Omental fat pad (tissue), 4 donors: ENCODE data around the gene MLPH. TPM values are rescaled to one million over a fixed set of nuclear protein-coding genes. Genes with fewer than 3 reads are reported as not detected.

Experiments used
- ATAC-seq: fragments of 150-250 bp; one replicate; pipeline ENCODE4 v1.9.1; 2016; ENCODE audit warnings: mild to moderate bottlenecking, moderate library complexity; ENCODE audit not compliant: low FRiP score
- DNase-seq: peaks from one replicate; pipeline ENCODE4 v3.0.0-alpha.2; 2019; ENCODE audit warnings: low spot score
- total RNA-seq, 4 donors: library from RNA; depleted of rRNA; stranded (reverse); fragments of >200 nt; gene quantifications; one replicate each; pipeline ENCODE4 v1.1.0, GENCODE V29; 2016
- TF ChIP-seq, protein P1 (sequence below), 3 donors: fragments of 450-650 bp; IDR thresholded peaks; one replicate each; pipeline ENCODE4 v1.5.1; 2016 to 2017; ENCODE audit warnings: antibody characterized with exemption in 3 of 3, mild to moderate bottlenecking in 3 of 3, moderate library complexity in 2 of 3

MLPH gene, protein sequence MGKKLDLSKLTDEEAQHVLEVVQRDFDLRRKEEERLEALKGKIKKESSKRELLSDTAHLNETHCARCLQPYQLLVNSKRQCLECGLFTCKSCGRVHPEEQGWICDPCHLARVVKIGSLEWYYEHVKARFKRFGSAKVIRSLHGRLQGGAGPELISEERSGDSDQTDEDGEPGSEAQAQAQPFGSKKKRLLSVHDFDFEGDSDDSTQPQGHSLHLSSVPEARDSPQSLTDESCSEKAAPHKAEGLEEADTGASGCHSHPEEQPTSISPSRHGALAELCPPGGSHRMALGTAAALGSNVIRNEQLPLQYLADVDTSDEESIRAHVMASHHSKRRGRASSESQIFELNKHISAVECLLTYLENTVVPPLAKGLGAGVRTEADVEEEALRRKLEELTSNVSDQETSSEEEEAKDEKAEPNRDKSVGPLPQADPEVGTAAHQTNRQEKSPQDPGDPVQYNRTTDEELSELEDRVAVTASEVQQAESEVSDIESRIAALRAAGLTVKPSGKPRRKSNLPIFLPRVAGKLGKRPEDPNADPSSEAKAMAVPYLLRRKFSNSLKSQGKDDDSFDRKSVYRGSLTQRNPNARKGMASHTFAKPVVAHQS
- total RNA-seq: 10 to 100 TPM in 1 of 4 donors, 1 to 10 TPM in 3; 3.8 to 23.6 (median 6.4) TPM

DNA sequence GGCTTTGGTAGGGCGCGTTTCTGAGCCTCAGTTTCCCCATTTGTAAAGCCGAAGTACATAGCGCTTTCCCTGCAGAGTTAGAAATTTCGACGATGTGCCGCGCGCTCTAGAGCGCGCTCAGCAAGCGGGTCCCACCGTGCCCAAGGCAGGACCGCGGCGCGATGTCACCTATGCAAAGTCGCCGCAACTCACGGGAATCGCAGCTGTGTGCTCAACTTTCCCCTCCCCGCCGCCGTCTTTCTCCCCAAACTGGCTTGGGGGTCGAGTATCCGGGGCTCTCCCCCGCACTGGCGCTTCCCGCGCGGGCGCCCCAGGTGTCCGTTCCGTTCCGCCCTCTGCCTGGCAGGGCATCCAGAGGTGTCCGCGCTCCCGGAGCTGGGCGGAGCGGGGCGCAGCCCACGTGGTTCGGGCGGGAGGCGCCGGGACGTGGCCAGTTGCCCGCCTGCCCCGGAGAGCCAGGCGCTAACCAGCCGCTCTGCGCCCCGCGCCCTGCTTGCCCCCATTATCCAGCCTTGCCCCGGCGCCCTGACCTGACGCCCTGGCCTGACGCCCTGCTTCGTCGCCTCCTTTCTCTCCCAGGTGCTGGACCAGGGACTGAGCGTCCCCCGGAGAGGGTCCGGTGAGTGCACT is at the start of gene MLPH:
MLPH (plus strand) TSS at position 433 of the 630 bp plus-strand sequence. CDS start 6,176 bp downstream, outside the sequence.
- DNase-seq (no peak), ATAC-seq (peak; percentile 73)
- TF ChIP-seq, protein P1, sequence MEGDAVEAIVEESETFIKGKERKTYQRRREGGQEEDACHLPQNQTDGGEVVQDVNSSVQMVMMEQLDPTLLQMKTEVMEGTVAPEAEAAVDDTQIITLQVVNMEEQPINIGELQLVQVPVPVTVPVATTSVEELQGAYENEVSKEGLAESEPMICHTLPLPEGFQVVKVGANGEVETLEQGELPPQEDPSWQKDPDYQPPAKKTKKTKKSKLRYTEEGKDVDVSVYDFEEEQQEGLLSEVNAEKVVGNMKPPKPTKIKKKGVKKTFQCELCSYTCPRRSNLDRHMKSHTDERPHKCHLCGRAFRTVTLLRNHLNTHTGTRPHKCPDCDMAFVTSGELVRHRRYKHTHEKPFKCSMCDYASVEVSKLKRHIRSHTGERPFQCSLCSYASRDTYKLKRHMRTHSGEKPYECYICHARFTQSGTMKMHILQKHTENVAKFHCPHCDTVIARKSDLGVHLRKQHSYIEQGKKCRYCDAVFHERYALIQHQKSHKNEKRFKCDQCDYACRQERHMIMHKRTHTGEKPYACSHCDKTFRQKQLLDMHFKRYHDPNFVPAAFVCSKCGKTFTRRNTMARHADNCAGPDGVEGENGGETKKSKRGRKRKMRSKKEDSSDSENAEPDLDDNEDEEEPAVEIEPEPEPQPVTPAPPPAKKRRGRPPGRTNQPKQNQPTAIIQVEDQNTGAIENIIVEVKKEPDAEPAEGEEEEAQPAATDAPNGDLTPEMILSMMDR (IDR thresholded peaks at IDR 0.05): no peak

DNA sequence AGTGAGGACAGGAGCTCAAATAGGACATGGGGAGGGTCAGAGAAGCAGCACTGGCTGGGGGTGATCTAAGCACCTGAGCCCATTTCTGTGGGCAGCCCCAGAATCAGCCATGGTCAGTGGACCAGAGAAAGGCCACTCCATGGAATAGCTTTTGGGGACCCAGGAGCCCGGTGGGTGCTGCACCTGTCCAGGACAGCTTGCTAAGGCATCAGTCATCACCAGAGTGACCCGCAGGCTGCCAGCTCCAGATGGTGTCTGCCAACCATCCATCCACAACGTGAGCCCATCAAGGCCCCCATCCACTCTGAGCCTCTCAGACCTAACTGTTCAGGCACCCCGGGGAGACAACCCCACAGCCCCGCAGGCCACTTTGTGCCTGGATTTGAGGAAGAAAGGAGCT is 49.5 kb upstream of the MLPH start:
- ATAC-seq: no peak
- no peak for DNase-seq
- TF ChIP-seq, protein P1 (IDR thresholded peaks at IDR 0.05): no peak

DNA sequence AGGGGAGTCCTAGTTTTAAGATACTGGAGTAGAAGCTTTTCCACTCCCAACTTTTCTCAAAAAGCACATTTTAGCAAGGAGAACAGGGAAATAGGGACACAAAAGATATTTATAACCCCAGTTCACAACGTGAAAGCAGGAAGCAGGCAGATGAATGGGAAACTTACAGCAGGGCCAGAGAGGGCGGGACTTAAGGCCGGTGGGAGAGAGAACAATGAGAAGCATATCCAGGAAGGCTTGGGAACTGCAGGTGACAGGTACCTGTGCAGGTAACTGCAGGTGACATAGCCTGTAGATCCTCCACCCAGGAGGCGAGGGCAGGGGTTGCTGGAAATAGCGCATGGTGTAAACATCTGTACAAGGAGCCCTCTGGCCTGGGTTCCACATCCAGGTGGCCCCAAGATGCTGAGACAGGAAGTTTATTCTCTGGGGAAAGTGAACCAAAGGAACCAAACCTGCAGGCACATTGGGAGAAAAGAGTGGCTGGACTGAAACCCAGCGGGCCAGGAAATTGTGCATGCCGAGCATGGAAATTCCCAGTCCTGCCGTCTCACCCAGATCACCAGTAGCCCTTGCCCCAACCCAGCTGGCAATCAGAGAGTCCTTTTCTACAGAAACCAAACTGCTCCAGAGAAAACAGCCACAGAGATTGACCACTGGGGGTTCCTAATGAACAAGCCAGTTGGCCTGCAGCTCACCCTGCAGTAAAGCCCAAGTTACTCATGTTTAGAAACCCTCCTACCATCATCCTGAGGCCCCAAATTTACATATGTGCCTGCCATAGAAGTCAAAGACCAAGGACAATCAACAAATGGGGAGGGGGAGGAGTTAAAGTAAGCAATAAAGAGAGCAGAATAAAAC is 48.7 kb upstream of the MLPH start:
- no peak for ATAC-seq
- no peak for DNase-seq
- TF ChIP-seq, protein P1 (IDR thresholded peaks at IDR 0.05): no peak

DNA sequence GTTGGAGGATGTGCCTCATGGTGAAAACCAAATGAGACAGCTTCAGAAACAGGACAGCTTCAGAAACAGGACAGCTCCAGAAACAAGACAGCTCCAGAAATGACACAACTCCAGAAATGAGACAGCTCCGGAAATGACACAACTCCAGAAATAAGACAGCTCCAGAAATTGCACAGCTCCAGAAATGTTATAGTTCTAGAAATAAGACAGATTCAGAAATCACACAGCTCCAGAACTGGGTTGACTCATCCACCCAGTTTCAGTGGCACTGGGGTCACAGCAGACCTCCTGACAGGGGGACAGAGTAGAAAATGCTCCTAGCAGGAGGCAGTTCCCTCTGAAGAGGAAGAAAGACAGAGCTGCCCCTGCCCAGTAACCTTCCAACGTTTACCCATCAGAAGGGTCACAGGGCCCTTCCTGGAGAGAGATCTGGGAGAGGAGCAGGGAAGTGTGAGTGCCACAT is 46.2 kb upstream of the MLPH start:
- TF ChIP-seq, protein P1 (IDR thresholded peaks at IDR 0.05): no peak
- no peak for DNase-seq
- no peak for ATAC-seq

DNA sequence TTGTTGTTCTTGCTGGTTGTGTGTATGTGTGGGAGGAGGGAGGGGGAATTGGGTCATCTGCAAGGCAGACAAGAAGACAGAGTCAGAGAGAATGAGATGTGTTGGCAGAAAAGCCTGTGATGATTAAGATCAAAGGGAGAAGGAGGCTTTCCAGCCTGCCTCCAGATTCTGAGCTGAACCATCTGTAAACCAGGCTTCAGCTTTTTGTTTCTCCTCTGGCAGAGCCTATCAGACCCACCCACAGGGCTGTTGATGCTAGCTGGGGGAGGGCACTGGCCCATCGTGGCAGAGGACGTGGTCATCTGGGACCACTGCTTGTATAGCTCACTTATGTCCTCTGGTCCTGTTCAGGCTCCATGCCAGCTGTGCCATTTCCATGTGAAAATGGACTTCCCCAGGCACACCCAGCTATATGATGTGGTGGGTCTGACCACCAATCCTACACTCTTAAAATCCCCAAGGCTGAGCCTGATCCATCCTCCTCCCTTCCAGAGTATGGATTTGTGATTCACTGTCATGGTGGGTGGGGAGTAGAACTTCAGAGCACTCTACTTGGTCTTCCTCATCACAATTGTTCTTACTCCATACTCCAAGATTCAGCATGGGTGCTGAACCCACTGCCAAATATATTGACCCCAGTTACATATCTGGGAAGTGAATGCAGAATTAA is 45.3 kb upstream of the MLPH start:
- DNase-seq (no peak), ATAC-seq (peak; percentile 29)
- TF ChIP-seq, protein P1 (IDR thresholded peaks at IDR 0.05): no peak

DNA sequence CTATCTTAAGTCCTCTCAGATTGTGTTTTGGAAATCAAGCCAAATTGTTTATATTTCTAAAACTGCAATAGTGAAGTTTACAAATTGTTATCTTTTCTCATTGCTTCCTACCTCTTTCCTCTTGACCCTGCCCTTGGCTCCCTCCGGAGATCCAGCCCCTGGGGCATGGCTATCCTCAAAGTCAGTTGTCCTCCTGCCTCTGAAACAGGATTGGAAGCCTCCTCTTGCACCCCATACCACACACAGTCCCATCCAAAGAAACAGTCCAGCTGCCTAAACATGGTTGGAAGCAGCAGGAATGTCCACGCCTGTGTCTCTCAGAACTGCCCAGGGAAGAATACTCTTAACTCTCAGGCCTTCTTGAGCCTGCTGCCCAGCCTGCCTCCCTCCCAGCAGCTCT is 43.0 kb upstream of the MLPH start:
- TF ChIP-seq, protein P1 (IDR thresholded peaks at IDR 0.05): no peak
- ATAC-seq: no peak

More for the DNA sequence above, 43.0 kb upstream of the MLPH start:
- no peak for DNase-seq
